GM18511 (cell line): ENCODE data around the gene MMP25.

Experiments
- ATAC-seq: cut with Tn5 transposase; IDR thresholded peaks from one replicate; pipeline ENCODE4 v1.9.1; 2021; ENCODE audit warnings: mild to moderate bottlenecking, moderate library complexity; ENCODE audit not compliant: unreplicated experiment

The MMP25 gene

DNA sequence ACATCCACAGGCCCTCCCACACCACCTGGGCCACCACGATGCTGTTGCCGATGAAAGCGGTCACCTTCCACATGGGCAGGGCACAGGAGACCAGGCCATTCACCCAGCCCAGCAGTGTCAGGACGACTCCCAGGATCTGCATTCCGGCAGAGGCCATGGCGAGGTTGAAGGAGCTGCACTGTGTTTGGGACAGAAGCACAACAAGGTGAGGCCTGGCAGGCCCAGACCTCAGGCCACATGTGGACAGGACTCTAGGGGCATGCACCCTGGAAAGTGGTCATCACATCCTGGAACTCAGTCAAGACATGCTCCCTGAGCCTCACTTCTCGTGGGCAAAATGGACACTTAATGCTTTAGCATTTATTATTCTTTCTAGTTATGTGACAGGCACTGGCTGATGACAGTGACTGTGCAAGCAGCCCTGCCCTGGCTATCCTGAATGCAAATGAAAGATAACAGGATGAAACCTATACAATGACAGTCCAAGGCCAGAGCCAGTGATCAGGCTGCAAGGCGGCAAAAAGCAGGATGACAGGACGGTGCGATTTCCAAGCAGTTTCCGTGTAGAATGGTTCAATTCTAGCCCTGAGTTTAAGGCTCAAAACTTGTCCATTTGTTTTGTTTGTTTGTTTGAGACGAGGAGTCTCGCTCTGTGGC, 30.4 kb upstream of the MMP25 start:
- ATAC-seq, result no peak

DNA sequence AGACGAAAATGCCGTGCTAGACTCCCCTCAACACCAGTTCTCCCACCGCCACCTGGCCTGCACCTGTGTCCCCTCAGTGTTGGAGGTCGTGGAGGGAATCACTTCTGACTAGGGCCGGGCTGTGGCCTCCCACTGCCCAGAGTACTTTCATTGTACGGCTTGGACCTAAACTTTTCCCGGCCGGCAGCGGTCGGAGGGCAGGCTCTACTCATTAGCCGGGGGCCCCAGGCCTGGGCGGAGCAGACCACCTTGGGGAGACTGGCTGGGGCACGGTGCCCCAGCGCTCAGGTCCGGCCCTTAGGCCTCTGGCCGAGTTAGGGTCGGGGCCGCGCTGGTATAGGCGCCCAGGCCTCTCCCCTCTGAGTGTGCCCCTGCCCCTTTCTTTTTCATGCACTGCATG, 29.0 kb upstream of the MMP25 start:
- no peak for ATAC-seq

DNA sequence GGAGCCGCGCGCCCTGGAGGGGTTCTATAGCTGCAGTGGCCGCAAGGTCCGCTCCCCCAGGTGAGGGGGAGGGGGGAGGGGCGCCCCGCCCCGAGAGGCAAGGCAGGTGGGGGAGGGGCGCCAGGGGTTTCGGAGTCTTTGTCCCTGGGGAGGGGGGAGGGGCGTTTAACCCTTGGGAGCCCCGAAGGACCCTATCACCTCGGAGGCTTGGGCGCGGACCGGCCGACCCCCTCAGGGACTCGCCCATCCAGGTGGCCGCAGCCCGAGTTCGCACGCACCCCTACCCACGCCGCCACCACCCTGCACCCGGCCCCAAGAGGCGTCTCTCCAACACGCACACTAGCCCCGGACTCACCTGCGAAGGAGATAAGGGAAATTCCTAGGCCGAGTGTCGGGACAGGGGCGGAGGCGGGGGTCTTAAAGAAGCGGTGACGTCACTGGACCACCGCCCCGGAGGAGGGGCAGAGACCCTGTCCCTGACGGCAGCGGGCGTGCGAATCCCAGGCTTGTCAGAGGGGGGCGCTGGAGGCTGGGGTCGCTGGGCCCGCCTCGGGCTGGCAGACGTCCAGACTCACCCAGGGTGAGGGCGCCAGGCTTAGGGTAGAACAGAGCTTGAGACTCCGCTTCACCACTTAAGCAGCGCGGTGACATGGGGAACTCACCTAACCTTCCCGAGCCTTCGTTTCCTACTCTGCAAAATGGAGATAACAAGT, 28.4 kb upstream of the MMP25 start, which contains the start of gene CLDN6:
Gene CLDN6 (minus strand): TSS at position 390 of the 713 bp plus-strand sequence. CDS start 2,162 bp downstream, outside the sequence.
- ATAC-seq, result no peak

DNA sequence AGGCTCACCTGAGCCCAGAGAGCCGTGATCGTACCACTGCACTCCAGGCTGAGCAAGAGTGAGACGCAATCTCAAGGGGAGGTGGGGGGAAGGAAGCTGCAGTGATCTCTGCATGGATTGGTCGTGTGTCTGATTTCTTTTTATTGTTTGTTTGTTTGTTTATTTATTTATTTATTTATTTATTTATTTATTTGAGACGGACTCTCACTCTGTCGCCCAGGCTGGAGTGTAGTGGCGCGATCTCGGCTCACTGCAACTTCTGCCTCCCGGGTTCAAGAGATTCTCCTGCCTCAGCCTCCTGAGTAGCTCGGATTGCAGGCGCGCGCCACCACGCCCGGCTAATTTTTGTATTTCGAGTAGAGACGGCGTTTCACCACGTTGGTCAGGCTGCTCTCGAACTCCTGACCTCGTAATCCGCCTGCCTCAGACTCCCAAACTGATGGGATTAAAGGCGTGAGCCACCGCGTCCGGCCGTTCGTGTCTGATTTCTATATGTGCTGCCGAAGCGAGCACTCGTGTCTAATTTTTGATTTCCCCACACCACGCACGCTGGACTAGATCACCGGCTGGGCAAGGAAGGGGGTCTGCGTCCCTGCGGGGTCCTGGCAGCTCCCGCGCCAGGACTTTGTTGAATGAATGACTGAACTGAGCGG, 26.6 kb upstream of the MMP25 start:
- no peak for ATAC-seq

DNA sequence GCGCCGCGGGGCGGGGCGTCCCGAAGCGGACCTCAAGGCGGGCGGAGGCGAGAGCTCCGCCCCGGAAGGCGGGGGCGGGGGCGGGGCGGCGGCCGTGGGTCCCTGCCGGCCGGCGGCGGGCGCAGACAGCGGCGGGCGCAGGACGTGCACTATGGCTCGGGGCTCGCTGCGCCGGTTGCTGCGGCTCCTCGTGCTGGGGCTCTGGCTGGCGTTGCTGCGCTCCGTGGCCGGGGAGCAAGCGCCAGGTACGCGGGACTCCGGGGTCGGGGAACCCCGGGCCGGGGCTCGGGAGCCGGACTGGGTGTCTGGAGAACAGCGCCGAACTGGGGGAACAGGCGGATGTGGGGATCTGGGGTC, 26.1 kb upstream of the MMP25 start, which contains the start of gene TNFRSF12A:
Gene TNFRSF12A (plus strand): TSS at position 122 of the 357 bp plus-strand sequence. CDS start 30 bp downstream, at position 152.
- no peak for ATAC-seq

DNA sequence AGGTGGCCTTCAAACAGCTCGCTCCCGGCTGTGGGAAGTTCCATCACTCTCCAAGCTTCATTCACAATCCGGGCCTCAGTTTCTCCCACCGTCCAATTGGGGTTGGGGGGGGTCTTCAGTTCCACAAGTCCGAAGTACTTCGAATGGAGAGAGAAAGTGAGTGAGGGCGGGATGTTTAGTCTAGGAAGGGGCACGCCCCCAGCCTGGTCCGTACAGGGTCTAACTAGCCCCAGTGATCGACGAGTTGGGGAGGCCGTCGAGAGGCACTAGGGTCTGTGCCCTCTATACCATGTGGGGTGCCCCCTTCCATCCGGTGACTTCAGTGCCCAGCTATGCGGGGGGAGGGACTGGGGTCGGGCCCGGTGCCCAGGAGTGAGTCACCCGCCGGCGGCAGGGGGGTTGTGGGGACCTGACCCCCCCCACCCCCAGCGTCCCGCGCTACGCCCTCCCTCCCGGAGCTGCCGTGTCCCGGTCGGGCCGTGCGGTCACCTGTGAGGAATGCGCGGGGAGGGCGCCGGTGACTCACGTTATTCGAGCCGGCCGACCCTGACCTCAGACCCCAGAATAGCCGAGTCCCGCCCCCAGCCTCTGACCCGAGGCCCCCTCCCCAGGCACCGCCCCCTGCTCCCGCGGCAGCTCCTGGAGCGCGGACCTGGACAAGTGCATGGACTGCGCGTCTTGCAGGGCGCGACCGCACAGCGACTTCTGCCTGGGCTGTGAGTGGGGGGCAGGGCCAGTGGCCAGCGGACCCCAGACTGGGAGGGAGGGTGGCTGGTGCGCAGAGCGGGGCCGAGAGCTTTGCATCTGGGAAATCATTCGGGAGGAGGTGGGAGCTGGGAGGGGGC, 25.5 kb upstream of the MMP25 start:
- ATAC-seq, result no peak

DNA sequence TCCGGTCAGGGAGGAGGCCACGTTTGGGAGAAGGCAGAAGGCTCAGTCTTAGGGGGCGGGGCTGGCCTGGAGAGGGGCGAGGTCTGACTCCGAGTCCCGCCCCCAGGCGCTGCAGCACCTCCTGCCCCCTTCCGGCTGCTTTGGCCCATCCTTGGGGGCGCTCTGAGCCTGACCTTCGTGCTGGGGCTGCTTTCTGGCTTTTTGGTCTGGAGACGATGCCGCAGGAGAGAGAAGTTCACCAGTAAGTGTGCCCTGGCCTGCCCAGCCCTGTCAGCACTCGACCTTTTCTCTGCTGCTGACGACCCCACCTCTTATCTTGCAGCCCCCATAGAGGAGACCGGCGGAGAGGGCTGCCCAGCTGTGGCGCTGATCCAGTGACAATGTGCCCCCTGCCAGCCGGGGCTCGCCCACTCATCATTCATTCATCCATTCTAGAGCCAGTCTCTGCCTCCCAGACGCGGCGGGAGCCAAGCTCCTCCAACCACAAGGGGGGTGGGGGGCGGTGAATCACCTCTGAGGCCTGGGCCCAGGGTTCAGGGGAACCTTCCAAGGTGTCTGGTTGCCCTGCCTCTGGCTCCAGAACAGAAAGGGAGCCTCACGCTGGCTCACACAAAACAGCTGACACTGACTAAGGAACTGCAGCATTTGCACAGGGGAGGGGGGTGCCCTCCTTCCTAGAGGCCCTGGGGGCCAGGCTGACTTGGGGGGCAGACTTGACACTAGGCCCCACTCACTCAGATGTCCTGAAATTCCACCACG, 24.7 kb upstream of the MMP25 start:
- no peak for ATAC-seq

DNA sequence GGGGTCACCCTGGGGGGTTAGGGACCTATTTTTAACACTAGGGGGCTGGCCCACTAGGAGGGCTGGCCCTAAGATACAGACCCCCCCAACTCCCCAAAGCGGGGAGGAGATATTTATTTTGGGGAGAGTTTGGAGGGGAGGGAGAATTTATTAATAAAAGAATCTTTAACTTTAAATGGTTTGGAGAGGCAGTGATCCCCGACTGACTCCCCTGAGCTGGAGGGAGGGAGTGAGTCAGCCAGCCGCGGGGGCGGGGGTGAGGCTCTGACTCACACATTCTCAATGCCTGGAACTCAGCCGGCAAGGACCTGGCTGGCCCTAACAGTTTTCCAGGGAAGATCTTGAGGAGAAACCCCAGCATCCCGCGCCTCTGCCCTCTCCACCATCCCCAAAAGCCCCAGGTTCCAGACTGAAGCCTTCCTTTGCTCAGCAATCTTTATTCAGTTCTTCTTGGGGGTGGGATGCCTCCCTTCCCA, 24.1 kb upstream of the MMP25 start:
- ATAC-seq, result no peak

DNA sequence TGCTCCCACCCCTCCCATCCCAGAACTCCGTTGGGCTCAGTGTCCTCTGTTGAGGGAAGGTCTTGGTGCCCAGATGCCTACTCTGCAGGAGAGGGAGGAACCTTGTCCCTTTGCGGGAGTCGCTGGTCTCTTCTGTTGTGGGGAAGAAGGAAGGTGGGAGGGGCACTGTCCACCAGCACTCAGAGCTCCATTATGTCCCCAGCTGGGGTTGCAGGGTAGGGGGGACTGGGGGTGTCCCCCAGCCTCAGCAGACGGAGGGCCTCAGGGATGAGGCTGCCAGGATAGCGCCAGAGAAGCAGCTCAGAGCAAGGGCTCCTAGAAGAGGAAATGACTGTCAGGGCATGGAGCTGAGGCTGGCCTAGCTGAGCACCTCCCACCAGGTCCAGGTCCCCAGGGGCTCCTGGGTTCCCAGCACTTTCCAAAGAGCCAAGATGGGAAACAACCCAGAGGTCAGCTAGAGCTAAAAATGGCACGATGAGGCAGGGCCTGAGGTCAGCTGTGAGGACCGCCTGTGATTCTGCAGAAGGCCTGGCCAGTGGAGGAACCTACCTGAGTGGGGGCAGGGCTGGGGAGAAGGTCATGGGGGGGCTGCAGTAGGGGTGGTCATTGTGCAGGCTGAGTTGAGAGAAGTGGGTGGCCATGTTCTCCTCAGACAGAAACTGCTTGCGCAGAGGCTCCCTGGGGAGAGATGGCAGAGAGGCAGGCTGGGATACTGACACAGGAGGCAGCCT, 23.5 kb upstream of the MMP25 start:
- no peak for ATAC-seq

DNA sequence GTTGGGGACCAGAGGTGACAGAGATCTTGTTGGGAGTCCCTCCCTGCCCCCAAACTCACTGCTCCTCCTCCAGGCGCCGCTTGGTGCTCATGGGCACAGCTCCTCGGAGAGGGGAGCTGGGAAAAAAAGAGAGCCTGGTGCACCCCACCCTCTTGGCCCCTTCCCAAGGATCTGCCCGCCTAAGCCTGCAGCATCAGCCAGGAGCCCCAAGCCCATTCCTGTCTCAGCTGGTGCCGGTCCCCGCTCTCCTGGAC, 23.0 kb upstream of the MMP25 start:
- no peak for ATAC-seq

DNA sequence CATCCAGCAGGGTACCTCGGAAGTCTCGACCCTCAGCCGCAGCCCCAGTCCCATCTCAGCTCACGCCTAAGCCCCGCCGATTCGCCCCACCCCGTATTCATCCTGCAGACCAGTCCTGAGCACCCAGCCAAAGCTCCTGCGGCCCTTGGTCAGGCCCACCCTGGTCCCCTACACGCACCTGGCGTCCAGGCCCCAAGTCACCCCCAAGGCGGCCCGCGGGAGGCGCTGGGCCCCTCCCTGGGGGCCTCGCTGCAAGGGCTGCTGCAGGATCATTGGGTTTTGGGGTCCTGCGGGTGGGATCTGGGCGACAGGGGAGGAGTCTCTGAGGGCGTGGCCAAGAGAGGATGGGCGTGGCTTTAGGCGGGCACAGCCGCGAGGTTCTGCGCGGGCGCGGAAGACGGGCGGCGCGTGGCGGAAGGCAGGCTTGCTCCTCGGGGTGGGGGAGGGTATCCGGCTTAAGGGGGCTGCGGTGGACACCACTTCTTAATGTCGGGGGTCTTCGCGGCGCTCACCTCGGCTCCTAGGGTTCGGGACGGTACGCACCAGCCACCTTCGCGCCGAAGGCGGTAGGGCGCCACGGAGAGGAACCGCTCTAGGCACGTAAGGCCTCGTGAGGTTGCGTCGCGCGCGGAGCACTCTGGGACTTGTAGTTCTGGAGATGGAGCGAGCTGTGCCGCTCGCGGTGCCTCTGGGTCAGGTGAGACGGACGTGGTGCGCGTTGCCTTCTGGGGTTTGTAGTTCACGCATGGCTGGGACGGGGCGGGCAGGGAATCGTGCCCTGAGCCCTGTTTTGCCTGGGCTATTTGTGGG, 22.5 kb upstream of the MMP25 start, which contains the start of the genes HCFC1R1 and THOC6:
Gene HCFC1R1 (minus strand): TSS at position 274 of the 810 bp plus-strand sequence. CDS start 1 bp downstream, at position 273.
Gene THOC6 (plus strand): TSS at position 367 of the 810 bp plus-strand sequence. CDS start 292 bp downstream, at position 659.
- ATAC-seq, result peak; percentile 80

DNA sequence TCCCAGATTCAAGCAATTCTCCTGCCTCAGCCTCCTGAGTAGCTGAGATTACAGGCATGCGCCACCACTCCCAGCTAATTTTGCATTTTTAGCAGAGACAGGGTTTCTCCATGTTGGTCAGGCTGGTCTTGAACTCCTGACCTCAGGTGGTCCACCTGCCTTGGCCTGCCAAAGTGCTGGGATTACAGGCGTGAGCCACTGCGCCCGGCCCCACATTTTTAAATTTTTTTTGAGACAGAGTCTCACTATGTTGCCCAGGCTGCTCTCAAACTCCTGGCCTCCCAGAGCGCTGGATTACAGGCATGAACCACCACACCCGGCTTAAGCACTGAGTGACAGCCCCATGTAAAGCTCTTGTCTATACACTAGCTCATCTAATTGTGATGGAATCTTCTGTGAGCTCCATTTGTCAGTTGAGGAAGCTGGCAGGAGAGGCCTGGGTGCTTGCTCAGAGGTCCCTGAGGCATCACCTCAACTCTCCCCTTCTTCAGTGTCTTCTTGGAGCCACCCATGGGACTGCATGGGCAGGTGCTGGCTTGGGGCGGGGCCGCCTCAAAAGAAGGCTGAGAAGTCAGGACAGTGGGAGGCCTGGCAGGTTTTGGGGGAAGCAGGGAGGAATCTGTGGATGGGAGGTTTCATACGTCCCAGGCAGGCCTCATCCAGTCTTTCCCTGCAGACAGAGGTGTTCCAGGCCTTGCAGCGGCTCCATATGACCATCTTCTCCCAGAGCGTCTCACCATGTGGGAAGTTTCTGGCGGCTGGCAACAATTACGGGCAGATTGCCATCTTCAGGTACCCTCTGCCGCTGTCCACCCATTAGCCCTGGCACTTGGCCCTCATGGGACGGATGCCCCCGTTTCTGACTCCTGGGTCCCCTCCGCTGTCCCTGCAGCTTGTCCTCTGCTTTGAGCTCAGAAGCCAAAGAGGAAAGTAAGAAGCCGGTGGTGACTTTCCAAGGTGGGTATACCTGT, 21.0 kb upstream of the MMP25 start:
- ATAC-seq, result no peak

DNA sequence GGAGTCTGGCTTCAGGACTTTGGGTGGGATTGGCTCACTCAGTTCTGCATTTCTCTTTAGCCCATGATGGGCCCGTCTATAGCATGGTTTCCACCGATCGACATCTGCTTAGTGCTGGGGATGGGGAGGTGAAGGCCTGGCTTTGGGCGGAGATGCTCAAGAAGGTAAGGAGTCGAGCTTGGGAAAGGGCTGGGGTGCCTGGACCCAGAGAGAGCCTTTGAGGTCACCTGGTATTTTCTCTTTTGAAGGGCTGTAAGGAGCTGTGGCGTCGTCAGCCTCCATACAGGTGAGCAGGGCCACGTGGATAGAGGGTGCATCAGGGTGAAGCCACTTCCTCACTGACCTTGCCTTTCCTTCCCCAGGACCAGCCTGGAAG, 20.4 kb upstream of the MMP25 start:
- no peak for ATAC-seq

DNA sequence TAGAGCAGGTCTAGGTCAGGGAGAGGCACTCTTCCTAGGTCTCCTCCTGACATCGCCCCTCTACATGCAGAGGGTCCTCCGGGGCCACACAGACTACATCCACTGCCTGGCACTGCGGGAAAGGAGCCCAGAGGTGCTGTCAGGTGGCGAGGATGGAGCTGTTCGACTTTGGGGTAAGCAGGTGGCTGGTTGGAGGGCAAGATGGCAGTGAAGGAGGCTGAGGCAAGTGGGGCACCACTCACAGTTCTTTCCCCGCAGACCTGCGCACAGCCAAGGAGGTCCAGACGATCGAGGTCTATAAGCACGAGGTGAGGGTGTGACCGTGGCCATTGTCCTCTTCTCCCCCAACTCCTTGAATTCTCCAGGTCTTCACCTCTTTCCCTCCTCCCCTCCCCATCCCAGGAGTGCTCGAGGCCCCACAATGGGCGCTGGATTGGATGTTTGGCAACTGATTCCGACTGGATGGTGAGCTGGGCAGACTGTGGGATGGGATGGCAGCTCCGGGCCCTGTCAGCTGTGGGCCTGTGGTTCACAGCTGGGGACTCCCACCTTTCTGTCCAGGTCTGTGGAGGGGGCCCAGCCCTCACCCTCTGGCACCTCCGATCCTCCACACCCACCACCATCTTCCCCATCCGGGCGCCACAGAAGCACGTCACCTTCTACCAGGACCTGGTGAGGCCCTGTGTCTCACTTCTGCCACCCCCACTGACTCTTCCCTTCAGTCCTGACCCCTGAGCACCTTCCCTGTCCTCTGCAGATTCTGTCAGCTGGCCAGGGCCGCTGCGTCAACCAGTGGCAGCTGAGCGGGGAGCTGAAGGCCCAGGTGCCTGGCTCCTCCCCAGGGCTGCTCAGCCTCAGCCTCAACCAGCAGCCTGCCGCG, 19.5 kb upstream of the MMP25 start:
- ATAC-seq, result no peak

DNA sequence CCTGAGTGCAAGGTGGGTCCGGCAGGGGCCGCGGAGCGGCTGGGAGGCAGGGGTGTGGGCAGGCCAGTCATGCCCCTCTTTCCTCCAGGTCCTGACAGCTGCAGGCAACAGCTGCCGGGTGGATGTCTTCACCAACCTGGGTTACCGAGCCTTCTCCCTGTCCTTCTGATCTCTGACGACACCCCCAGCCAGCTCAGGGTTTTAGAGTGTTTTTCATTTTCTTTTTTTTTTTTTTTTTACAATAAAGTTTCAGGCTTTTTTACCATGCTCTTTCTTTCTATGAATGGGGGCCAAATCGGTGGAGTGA, 18.9 kb upstream of the MMP25 start:
- no peak for ATAC-seq

DNA sequence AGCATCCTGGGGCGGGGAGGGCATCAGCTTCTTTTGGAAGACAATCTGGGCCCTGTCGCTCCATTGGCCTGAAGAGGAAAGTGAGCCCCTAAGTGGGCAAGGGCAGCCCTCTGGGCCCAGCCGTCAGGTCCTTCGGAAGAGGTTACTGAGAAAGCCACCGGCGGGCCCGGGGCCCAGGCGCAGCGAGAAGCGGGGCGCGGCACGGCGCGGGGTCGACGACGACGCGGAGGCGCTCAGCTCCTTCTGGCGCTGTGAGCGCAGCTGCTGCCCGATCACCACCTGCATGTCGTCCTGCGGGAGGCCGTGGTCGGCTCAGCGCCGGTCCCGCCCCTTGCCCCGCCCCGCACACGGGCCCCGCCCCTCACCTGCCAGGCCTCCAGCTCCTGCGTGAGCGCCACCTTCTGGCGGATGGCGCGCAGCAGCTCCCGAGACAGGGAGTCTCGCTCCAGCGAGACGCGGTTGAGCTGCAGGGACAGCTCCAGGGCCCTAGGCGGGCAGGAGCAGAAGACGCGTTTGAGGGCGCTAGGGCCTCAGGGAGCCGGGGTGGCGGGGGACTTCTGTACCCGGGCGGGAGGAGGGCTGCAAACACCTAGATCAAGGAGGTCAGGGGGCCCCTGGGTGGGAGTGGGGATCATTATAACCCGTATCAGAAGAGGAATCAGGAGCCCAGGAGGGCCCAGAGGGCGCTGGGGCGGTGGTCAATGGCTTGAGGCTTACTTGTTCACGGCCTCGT, 18.2 kb upstream of the MMP25 start:
- ATAC-seq, result no peak
